Measurements from ENCODE around the gene ACRV1.

DNA sequence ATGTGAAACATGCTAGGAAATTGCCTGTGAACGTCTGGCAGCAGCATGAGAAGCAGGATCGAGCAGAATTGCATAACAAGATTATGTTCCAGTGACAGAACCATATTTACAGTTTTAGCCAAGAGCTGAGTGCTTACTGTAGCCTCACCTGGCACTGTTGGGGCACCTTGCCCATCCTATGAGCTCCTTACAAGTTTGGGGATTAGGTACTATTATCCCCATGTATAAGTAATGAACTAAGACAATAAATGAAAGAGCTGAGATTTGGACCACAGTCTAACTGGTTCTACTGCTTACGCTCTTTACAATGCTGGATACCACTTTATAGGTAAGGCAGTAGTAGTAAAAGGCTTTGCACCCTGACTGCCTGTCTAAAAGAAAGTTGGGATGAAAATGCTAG is 48.3 kb upstream of the ACRV1 start:
- no peak for TF ChIP-seq PAX5 (IDR thresholded peaks at IDR 0.05; ENCODE audit: insufficient read depth, low read length, severe bottlenecking)
- no peak for TF ChIP-seq POLR2A (IDR thresholded peaks at IDR 0.05; ENCODE audit: low read depth, low read length)
